OCI-LY1 (cell line): ENCODE results near the gene ARMC9.

Experiments
- H2AFZ ChIP-seq: fragments of 200-600 bp; sonication (generic), shearing (Covaris generic); 2 replicates; pipeline ENCODE4 v1.6.0; 2014; ENCODE audit warnings: antibody characterized with exemption, mild to moderate bottlenecking, low read length
- H3F3A ChIP-seq: fragments of 200-600 bp; sonication (generic), shearing (Covaris generic); 2 replicates; pipeline ENCODE4 v1.6.0; 2014; ENCODE audit warnings: mild to moderate bottlenecking, antibody characterized with exemption, low read length, moderate library complexity; ENCODE audit not compliant: insufficient read depth
- H3K27ac ChIP-seq: fragments of 200-600 bp; sonication (generic); 2 replicates; pipeline ENCODE4 v1.5.1; 2014; ENCODE audit warnings: low read length, mixed run types, mild to moderate bottlenecking, low read depth; ENCODE audit not compliant: poor library complexity, severe bottlenecking
- H3K27me3 ChIP-seq: fragments of 200-600 bp; sonication (generic); 2 replicates; pipeline ENCODE4 v1.6.0; 2014; ENCODE audit warnings: antibody characterized with exemption, mild to moderate bottlenecking, low read length, moderate library complexity; ENCODE audit not compliant: insufficient read depth
- H3K36me3 ChIP-seq: fragments of 200-600 bp; sonication (generic); 2 replicates; pipeline ENCODE4 v1.6.1; 2014; ENCODE audit warnings: mild to moderate bottlenecking, antibody characterized with exemption, low read length, moderate library complexity, mixed read lengths; ENCODE audit not compliant: insufficient read depth
- H3K4me1 ChIP-seq: fragments of 200-600 bp; sonication (generic); 2 replicates; pipeline ENCODE4 v1.5.1; 2014; ENCODE audit warnings: mild to moderate bottlenecking, low read length, moderate library complexity; ENCODE audit not compliant: insufficient read depth, severe bottlenecking
- H3K4me2 ChIP-seq: fragments of 200-600 bp; sonication (generic), shearing (Covaris generic); 2 replicates; pipeline ENCODE4 v1.6.1; 2014; ENCODE audit warnings: low read length
- H3K4me3 ChIP-seq: fragments of 200-600 bp; sonication (generic); 2 replicates; pipeline ENCODE4 v1.5.1; 2014; ENCODE audit warnings: low read length, low read depth, mild to moderate bottlenecking, mixed read lengths; ENCODE audit not compliant: poor library complexity, severe bottlenecking
- H3K79me2 ChIP-seq: fragments of 200-600 bp; shearing (Covaris generic); 2 replicates; pipeline ENCODE4 v1.6.1; 2016; ENCODE audit warnings: mixed run types, low read length, mixed read lengths; ENCODE audit not compliant: insufficient read depth
- H3K9ac ChIP-seq: fragments of 200-600 bp; sonication (generic), shearing (Covaris generic); 2 replicates; pipeline ENCODE4 v1.6.1; 2014; ENCODE audit warnings: mild to moderate bottlenecking, low read length, mixed read lengths
- H3K9me2 ChIP-seq: fragments of 200-600 bp; sonication (generic), shearing (Covaris generic); 2 replicates; pipeline ENCODE4 v1.6.1; 2014; ENCODE audit warnings: low read depth, mild to moderate bottlenecking, low read length, mixed read lengths
- H3K9me3 ChIP-seq: fragments of 200-600 bp; shearing (Covaris generic); 2 replicates; pipeline ENCODE4 v1.6.1; 2014; ENCODE audit warnings: low read length, mixed read lengths
- H4K20me1 ChIP-seq: fragments of 200-600 bp; sonication (generic), shearing (Covaris generic); 2 replicates; pipeline ENCODE4 v1.6.0; 2016; ENCODE audit warnings: mild to moderate bottlenecking, low read length; ENCODE audit not compliant: insufficient read depth
- CTCF ChIP-seq: fragments of 200-600 bp; sonication (generic), shearing (Covaris generic); IDR thresholded peaks from 2 replicates; pipeline ENCODE4 v1.5.1; 2017; ENCODE audit warnings: mild to moderate bottlenecking, antibody characterized with exemption, low read length, moderate library complexity, mixed read lengths
- EZH2 ChIP-seq: fragments of 200-600 bp; sonication (generic), shearing (Covaris generic); IDR thresholded peaks from 2 replicates; pipeline ENCODE4 v1.8.0; 2017; ENCODE audit warnings: borderline replicate concordance, mixed run types, mild to moderate bottlenecking, antibody characterized with exemption, low read length, moderate library complexity, mixed read lengths

ARMC9 gene

GRCh38 chr2:231335591-231335990 lies 137.2 kb downstream of the ARMC9 start:
- H3K4me3 ChIP-seq, result no peak overlapping the region

GRCh38 chr2:231336236-231336635 lies 137.8 kb downstream of the ARMC9 start:
- Histone ChIP-seq H3K27ac (no peak overlapping the region), H3K36me3 (no peaks in the 10 kb centered on the region; the same call in 1 of the 2 replicates), H3K9ac (no peak overlapping the region), H3F3A (no peaks in the 10 kb centered on the region), H3K4me1 (no peaks in the 10 kb centered on the region), H3K4me3 (no peak overlapping the region), H3K9me2 (no peaks in the 10 kb centered on the region), H2AFZ (no peak overlapping the region), H3K9me3 (no peaks in the 10 kb centered on the region), H3K27me3 (no peaks in the 10 kb centered on the region), H4K20me1 (no peaks in the 10 kb centered on the region), H3K4me2 (no peak overlapping the region), H3K79me2 (no peaks in the 10 kb centered on the region)
- TF ChIP-seq EZH2 (no peak), CTCF (no peak)

More at GRCh38 chr2:231335591-231335990, 137.2 kb downstream of the ARMC9 start:
- no peak overlapping the region for H3K9ac ChIP-seq
- H2AFZ ChIP-seq, result no peak overlapping the region
- no peaks in the 10 kb centered on the region; the same call in 1 of the 2 replicates for H3K36me3 ChIP-seq
- H4K20me1 ChIP-seq, result no peaks in the 10 kb centered on the region
- H3K9me3 ChIP-seq, result no peaks in the 10 kb centered on the region
- no peaks in the 10 kb centered on the region for H3K9me2 ChIP-seq
- no peak overlapping the region for H3K4me2 ChIP-seq
- H3K79me2 ChIP-seq, result no peaks in the 10 kb centered on the region
- H3K27ac ChIP-seq, result no peak overlapping the region
- H3K27me3 ChIP-seq, result no peaks in the 10 kb centered on the region
- H3F3A ChIP-seq, result no peaks in the 10 kb centered on the region
- TF ChIP-seq CTCF (no peak), EZH2 (no peak)
- no peaks in the 10 kb centered on the region for H3K4me1 ChIP-seq

- H3K27me3 ChIP-seq, result no peaks in the 10 kb centered on the region
- no peaks in the 10 kb centered on the region for H3K4me1 ChIP-seq
- H3F3A ChIP-seq, result no peaks in the 10 kb centered on the region
- H2AFZ ChIP-seq, result no peak overlapping the region
- H4K20me1 ChIP-seq, result no peaks in the 10 kb centered on the region
- H3K9ac ChIP-seq, result no peak overlapping the region
- no peaks in the 10 kb centered on the region for H3K9me2 ChIP-seq
- no peak overlapping the region for H3K4me2 ChIP-seq
- no peak for TF ChIP-seq CTCF
- no peak for TF ChIP-seq EZH2
- no peak overlapping the region for H3K4me3 ChIP-seq
- H3K9me3 ChIP-seq, result no peaks in the 10 kb centered on the region
- no peaks in the 10 kb centered on the region for H3K79me2 ChIP-seq
- no peaks in the 10 kb centered on the region; the same call in 1 of the 2 replicates for H3K36me3 ChIP-seq
- H3K27ac ChIP-seq, result no peak overlapping the region
These were observed 138.3 kb downstream of the ARMC9 start for GRCh38 chr2:231336700-231337099.
